ENCODE results near the gene PRSS33. TPM values are rescaled to one million over a fixed set of nuclear protein-coding genes. Genes with fewer than 3 reads are reported as not detected.

Gene PRSS33
- total and polyA plus RNA-seq, 7 donors: not detected

DNA sequence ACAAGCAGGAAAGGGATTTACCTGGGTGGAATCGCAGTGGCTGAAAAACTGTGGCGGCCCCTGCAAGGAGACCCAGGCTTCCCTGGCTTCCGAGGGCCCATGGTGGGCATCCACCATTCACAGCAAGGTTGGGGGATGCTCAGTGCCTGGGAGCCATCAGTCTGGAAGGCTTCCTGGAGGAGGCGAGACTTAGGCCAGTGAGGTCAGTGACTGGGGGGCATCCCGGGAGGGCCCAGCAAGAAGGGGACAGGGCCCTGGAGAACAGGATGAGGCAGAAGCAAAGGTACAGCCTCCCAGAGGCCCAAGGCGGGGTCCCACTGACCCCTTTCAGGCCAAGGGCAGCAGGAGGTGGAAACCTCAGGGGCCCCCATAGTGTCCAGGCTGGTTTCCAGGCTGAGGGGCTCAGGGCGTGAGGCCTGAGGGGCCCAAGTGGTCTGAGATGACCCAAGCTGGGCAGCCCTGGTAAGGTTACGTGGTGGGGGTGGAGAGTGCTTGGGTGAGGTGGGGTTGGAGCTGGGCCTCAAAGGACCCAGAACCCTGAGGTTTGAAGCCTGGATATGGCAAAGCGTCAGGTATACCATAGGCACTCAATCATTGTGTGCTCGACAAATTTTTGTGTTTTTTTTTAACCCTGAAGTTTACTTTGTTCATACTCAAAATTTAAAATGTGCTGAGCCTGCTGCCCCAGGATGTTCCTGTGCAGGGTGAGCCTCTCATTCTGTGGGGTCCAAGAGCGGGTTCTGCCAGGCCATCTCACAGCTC is 50.7 kb downstream of the PRSS33 start:
- no peaks in the 10 kb centered on the region for H3K4me1 ChIP-seq
- H3K36me3 ChIP-seq: no peaks in the 10 kb centered on the region
- H3K27ac ChIP-seq: no peak overlapping the region
- no peak for DNase-seq
- no peaks in the 10 kb centered on the region for H3K9me3 ChIP-seq
- WGBS, 2 donors: 93% methylated on average over 11 of the region's 11 CpGs
- H3K27me3 ChIP-seq: peaks cover 0 to 30% (median 27%) of the 10 kb centered on the region in 3 donors
- intact Hi-C loops (cut with DNase I): no loop called here
- no peak overlapping the region for H3K4me3 ChIP-seq
- TF ChIP-seq POLR2AphosphoS5 (IDR thresholded peaks at IDR 0.05): no peak
- no peak for TF ChIP-seq CTCF (IDR thresholded peaks at IDR 0.05)
- TF ChIP-seq EP300 (IDR thresholded peaks at IDR 0.05): no peak
- TF ChIP-seq POLR2A (IDR thresholded peaks at IDR 0.05): no peak

- Histone ChIP-seq H3K9me3 (no peaks in the 10 kb centered on the region), H3K4me1 (no peaks in the 10 kb centered on the region), H3K4me3 (no peak overlapping the region), H3K27ac (no peak overlapping the region), H3K36me3 (no peaks in the 10 kb centered on the region), H3K27me3 (peaks cover 0 to 27% (median 27%) of the 10 kb centered on the region in 3 donors)
- no peak for TF ChIP-seq EP300 (IDR thresholded peaks at IDR 0.05)
- no peak for TF ChIP-seq POLR2A (IDR thresholded peaks at IDR 0.05)
- TF ChIP-seq CTCF (IDR thresholded peaks at IDR 0.05): no peak
- TF ChIP-seq POLR2AphosphoS5 (IDR thresholded peaks at IDR 0.05): no peak
- whole genome bisulfite sequencing, 2 donors: 77 to 84% methylated on average over 10 of the region's 10 CpGs
- DNase-seq: no peak
- intact Hi-C loops (cut with DNase I): no loop called here
Measured at GRCh38 chr16:2734844-2735515, 52.4 kb downstream of the PRSS33 start.

Small RNA genes within 50 kb of the gene (small RNA-seq; reads per million reads assigned to genes)
- 0 reads per million in 3 donors for gene SNORA3C

Other genes with a start within 250 kb of the PRSS33 start
- 10 to 100 TPM; 22.7 to 32.2 (median 31.0) TPM for gene PDPK1, start 249.5 kb downstream of the PRSS33 start, total RNA-seq
- 10 to 100 TPM; 24.0 to 31.1 (median 31.0) TPM for gene PDPK1, start 249.5 kb downstream of the PRSS33 start, polyA plus RNA-seq
- 10 to 100 TPM in 3 of 4 donors, 1 to 10 TPM in 1; 9.5 to 17.1 (median 11.5) TPM for gene KCTD5, start 105.0 kb downstream of the PRSS33 start, total RNA-seq
- 10 to 100 TPM; 47.4 to 80.5 (median 78.6) TPM for gene KCTD5, start 105.0 kb downstream of the PRSS33 start, polyA plus RNA-seq
- gene PRSS27, start 67.3 kb downstream of the PRSS33 start, total RNA-seq: 1 to 10 TPM; 1.2 to 5.0 (median 1.4) TPM
- 1 to 10 TPM in 1 of 3 donors, under 1 TPM in 1, not detected in 1; 0.60 to 2.1 TPM for gene PRSS27, start 67.3 kb downstream of the PRSS33 start, polyA plus RNA-seq
- 100 to 1,000 TPM; 181 to 826 (median 219) TPM for gene SRRM2, start 34.9 kb downstream of the PRSS33 start, total RNA-seq
- gene SRRM2, start 34.9 kb downstream of the PRSS33 start, polyA plus RNA-seq: 100 to 1,000 TPM in 1 of 3 donors, 10 to 100 TPM in 2; 66.1 to 725 (median 73.8) TPM
- gene ELOB, start 10.3 kb downstream of the PRSS33 start, total RNA-seq: 1,000 to 10,000 TPM in 1 of 4 donors, 100 to 1,000 TPM in 3; 329 to 1,166 (median 508) TPM
- gene ELOB, start 10.3 kb downstream of the PRSS33 start, polyA plus RNA-seq: 100 to 1,000 TPM; 454 to 984 (median 463) TPM
- not detected for gene PRSS41, start 10.9 kb upstream of the PRSS33 start, total RNA-seq
- not detected for gene PRSS41, start 10.9 kb upstream of the PRSS33 start, polyA plus RNA-seq
- gene PRSS21, start 29.7 kb upstream of the PRSS33 start, total RNA-seq: not detected
- under 1 TPM in 1 of 3 donors, not detected in 2; 0.58 TPM for gene PRSS21, start 29.7 kb upstream of the PRSS33 start, polyA plus RNA-seq
- not detected for gene ZG16B, start 42.7 kb upstream of the PRSS33 start, total RNA-seq
- gene ZG16B, start 42.7 kb upstream of the PRSS33 start, polyA plus RNA-seq: 100 to 1,000 TPM in 1 of 3 donors, 10 to 100 TPM in 2; 15.6 to 147 (median 55.0) TPM
- not detected for gene PRSS22, start 70.6 kb upstream of the PRSS33 start, total RNA-seq
- 10 to 100 TPM in 1 of 3 donors, not detected in 2; 20.8 TPM for gene PRSS22, start 70.6 kb upstream of the PRSS33 start, polyA plus RNA-seq
- 10 to 100 TPM; 33.6 to 64.2 (median 55.8) TPM for gene FLYWCH2, start 95.7 kb upstream of the PRSS33 start, total RNA-seq
- 10 to 100 TPM; 27.5 to 43.2 (median 30.7) TPM for gene FLYWCH2, start 95.7 kb upstream of the PRSS33 start, polyA plus RNA-seq
- 10 to 100 TPM; 28.6 to 51.5 (median 33.2) TPM for gene FLYWCH1, start 124.4 kb upstream of the PRSS33 start, total RNA-seq
- 10 to 100 TPM in 1 of 3 donors, 1 to 10 TPM in 2; 6.9 to 19.5 (median 7.2) TPM for gene FLYWCH1, start 124.4 kb upstream of the PRSS33 start, polyA plus RNA-seq
- not detected for gene KREMEN2, start 176.7 kb upstream of the PRSS33 start, total RNA-seq
- gene KREMEN2, start 176.7 kb upstream of the PRSS33 start, polyA plus RNA-seq: 1 to 10 TPM; 1.0 to 1.8 (median 1.6) TPM
- gene PAQR4, start 181.8 kb upstream of the PRSS33 start, total RNA-seq: 1 to 10 TPM in 2 of 4 donors, under 1 TPM in 2; 0.83 to 3.6 (median 1.0) TPM
- gene PAQR4, start 181.8 kb upstream of the PRSS33 start, polyA plus RNA-seq: 10 to 100 TPM in 1 of 3 donors, 1 to 10 TPM in 2; 3.6 to 22.1 (median 3.9) TPM
- under 1 TPM in 1 of 4 donors, not detected in 3; 0.95 TPM for gene PKMYT1, start 192.9 kb upstream of the PRSS33 start, total RNA-seq
- 10 to 100 TPM in 1 of 3 donors, 1 to 10 TPM in 2; 1.6 to 33.1 (median 4.2) TPM for gene PKMYT1, start 192.9 kb upstream of the PRSS33 start, polyA plus RNA-seq
- gene CLDN9, start 225.4 kb upstream of the PRSS33 start, total RNA-seq: not detected
- under 1 TPM in 1 of 3 donors, not detected in 2; 0.28 TPM for gene CLDN9, start 225.4 kb upstream of the PRSS33 start, polyA plus RNA-seq
- gene CLDN6, start 230.6 kb upstream of the PRSS33 start, total RNA-seq: not detected
- not detected for gene CLDN6, start 230.6 kb upstream of the PRSS33 start, polyA plus RNA-seq
- 10 to 100 TPM in 3 of 4 donors, 1 to 10 TPM in 1; 6.1 to 78.2 (median 12.7) TPM for gene TNFRSF12A, start 232.8 kb upstream of the PRSS33 start, total RNA-seq
- 10 to 100 TPM in 1 of 3 donors, 1 to 10 TPM in 2; 6.6 to 16.3 (median 7.9) TPM for gene TNFRSF12A, start 232.8 kb upstream of the PRSS33 start, polyA plus RNA-seq
- gene HCFC1R1, start 236.4 kb upstream of the PRSS33 start, total RNA-seq: 10 to 100 TPM; 23.1 to 77.3 (median 32.2) TPM
- gene HCFC1R1, start 236.4 kb upstream of the PRSS33 start, polyA plus RNA-seq: 10 to 100 TPM; 52.9 to 82.5 (median 53.1) TPM
- 10 to 100 TPM in 3 of 4 donors, 1 to 10 TPM in 1; 8.6 to 15.8 (median 13.4) TPM for gene THOC6, start 236.5 kb upstream of the PRSS33 start, total RNA-seq
- gene THOC6, start 236.5 kb upstream of the PRSS33 start, polyA plus RNA-seq: 10 to 100 TPM; 16.8 to 35.8 (median 18.5) TPM
- gene BICDL2, start 249.4 kb upstream of the PRSS33 start, total RNA-seq: under 1 TPM in 2 of 4 donors, not detected in 2; 0.36 to 0.55 TPM
- gene BICDL2, start 249.4 kb upstream of the PRSS33 start, polyA plus RNA-seq: 10 to 100 TPM; 62.5 to 83.8 (median 74.9) TPM